Activated CD8-positive, alpha-beta memory T cell treated with anti-CD3 and anti-CD28 coated beads, Interleukin-2, amount 50 U/mL, for 1 hour (primary cell): ENCODE data around the gene CTBP2.

Source experiments
- DNase-seq: peaks from one replicate; pipeline ENCODE4 v3.0.0-alpha.2; 2020; ENCODE audit errors: extremely low read depth

CTBP2 gene

DNA sequence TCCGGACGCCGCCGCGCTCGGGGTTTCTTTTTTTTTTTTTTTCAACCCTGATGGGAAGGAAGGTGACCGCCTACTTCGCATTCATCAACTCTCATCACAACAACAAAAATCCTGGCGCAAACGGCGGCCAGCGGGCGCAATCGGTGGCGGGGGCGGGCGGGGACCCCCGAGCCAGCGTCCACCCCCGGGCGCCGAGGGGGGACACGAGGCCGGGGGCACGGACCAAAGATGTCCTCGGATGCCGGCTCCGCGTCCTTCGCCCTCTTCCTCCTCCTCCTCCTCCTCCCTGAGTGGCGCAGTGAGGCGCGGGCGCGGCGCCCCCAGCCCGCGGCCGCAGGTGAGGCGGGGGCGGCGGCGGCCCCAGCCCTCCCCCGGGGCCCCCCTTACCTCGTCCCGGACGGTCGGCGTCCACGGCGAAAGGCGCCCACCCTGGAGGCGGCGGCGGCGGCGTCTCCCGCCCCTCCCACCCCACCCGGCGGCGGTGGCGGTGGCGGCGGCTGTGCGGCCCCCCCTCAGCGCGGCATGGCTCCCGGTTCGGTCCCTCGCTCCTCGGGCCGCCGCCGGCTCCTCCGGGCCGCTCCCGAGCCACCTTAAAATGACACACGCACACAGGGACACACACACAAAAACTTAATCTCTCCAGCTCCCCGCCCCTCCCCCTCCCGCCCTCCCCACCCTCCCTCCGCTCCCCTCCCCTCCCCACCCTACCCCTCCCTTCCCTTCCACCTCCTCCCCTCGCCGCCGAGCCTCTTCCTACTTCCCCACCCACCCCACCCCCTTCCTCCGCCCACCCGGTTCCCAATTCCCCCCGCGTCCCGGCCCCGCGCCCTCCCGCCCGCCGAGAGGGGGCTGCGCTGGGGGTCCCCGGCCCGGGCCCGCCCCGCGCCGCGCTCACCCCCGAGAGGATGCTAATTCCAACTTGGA lies at the start of gene CTBP2:
Gene CTBP2 (minus strand): TSS at position 632 of the 924 bp plus-strand sequence.
- no peak for DNase-seq

DNA sequence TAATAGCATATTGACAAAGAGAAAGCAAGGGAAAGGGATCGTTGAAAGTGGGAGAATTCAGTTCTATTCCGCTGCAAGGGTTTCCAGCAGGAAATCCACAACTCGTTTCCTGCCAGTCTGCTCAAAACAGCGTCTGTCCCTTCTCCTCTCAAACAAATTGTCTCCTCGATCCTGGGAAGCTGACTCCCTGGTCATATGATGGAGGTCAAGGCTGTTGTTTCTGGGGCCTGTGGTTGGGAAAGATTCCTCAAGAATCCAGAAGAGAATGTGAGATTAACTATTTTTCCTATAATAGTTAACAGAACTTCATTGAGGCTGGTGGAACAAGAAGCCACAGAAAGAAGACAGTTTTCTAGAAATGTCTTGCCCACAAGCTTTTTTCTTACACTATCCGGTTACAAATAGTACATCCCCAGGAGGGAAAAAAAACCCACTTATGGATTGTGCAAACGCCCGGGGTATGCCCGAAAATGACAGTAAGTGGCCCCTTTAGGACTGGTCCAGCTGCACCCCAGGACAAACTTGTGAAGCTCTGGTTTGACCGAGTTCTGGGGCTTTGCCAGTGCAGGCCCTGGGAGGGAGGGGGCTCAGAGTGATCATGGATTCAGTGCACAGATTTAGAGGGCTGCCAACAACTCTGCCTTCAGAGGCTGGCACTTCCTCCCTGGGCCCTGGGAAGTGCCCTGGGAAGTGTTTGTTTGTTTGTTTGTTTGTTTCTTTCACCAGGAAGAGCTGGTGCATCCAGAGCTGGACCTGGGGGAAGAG lies 49.4 kb upstream of the CTBP2 start:
- no peak for DNase-seq

DNA sequence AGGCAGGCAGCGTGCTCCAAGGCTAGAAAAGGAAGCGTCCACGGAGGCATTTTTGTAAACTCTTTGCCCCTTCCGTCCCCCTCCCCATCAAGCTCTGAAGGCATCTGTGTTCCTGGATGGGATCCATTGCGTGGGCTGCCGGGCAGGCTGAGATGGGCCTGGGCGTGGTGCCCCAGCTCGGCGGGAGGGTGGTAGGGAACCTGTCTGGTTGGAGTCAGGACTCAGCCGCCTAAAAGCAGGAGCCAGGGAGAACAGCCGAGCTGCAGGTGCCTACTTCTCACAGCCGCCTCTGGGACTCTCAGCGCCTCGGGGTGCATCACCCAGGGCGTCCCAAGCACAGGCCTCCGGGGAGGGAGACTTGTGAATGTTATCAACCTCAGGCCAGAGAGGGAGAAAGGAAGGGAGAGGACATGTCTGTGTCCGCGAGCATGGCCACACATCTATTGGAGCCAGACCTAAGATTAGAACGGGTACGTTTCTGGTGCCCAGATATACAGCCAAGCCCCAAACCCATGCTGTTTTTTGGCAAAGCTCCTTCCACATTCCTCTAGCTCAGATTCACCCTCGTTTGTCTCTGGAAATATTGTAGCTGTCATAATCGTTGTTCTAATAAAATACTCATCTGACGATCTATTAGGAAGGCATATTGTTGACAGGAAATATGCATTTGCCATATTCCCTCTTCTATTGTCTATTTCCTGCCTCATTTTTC lies 48.6 kb upstream of the CTBP2 start:
- DNase-seq = no peak

DNA sequence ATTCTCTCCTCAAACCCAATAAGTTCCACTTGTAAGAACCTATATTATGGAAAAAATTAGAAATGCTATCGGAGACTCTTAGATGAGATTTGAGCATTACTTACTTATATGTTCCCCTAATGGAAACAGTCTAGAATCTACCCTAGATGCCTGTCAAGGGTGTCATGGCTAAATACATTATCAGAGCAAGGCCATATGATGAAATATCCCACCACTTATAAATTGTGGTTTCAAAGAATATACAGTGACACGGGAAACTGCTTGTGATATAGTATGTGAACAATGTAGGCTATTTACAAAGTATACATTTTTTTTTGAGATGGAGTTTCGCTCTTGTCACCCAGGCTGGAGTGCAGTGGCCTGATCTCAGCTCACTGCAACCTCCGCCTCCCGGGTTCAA lies 46.3 kb upstream of the CTBP2 start:
- DNase-seq = no peak

DNA sequence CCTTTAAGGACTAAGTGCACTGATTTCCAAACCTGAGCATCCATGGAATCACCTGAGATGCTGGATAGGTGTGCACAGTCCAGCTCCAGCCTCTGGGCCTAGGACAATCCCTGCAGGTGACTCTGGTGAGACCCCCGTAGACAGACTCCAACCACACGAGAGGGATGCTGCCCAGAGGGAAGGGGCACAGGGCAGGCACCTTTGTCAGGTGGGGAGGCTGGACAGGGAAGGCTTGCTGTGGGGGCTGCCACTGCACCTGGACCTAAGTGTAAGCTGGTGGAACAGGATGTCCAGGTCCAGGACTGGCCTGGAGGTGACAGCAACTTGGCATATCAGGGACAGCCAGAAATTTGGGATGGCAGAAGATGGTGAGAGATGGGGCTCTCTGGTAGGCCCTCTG lies 45.1 kb upstream of the CTBP2 start:
- no peak for DNase-seq

DNA sequence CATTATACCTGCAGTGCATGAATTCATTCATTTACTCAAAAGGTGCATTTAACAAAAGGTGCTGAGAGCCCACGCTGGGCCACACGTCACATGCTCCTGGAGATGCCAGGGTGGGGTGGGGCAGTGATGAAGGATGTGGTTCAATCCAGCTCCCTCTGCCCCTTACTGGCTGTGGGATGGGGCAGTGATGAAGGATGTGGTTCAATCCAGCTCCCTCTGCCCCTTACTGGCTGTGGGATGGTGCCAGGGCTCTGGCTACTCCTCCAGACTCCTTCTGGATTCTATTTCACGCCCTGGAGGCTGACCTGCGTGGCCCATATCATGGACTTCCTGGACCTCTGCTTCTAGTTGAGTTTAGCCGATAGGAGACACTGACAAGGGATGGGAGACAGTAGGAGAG lies 44.0 kb upstream of the CTBP2 start:
- DNase-seq = no peak

DNA sequence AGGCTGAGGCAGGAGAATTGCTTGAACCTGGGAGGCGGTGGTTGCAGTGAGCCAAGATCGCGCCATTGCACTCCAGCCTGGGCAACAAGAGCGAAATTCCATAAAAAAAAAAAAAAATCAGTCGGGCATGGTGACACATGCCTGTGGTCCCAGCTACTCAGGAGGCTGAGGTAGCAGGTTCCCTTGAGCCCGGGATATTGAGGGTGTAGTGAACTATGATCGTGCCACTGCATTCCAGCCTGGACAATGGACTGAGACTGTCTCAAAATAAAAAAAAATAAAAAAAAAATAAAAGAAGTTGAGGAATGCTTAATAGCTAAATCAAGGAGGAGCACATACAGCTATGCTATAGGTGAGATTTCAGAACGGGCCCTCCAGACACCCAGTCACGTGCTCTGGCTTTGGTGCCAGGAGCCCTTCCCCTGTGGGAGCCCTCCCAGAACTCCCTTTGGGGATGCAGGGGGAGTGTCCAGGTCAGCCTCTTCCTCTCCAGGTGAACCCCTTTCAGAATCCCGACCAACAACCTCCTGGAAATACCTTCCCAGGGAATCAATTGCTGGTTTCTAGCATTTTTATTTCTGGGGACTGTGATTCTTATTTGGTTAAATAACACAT lies 42.9 kb upstream of the CTBP2 start:
- DNase-seq = no peak

DNA sequence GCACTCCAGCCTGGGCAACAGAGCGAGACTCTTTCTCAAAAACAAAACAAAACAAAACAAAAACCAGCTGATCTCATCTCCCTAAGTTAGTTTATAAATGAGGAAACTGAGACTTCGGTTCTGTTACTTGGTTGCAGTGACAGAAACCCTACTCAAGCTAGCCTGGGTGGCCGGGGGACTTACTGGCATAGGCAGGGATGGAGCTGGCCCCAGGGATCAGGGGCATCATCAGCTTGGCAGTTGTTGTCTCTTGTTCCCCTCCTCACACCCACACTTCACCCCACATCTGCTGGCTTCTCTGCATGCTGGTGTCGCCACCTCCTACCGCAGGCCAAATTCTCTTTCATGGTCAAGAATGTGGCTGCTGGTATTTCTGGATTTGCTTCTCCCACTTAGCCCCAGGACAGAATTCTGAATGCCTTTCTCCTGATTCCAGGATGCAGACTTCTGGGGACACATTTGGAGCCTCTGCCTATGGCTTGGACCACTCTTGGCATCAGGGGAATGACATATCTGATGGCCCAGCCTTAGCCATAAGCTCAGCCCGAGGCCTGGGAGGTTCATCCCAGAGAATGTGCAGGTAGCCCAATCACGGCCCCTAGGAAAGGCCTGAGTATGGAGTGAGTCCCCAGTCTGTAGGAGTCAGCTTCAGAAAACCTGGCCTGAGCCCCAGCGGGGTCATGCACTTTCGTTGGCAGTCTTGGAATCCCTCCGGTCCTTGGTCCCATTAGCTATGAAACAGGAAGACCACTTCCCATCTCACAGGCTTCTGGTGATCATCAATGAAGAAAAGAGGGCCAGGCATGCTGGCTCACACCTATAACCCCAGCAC lies 41.6 kb upstream of the CTBP2 start:
- DNase-seq = no peak

DNA sequence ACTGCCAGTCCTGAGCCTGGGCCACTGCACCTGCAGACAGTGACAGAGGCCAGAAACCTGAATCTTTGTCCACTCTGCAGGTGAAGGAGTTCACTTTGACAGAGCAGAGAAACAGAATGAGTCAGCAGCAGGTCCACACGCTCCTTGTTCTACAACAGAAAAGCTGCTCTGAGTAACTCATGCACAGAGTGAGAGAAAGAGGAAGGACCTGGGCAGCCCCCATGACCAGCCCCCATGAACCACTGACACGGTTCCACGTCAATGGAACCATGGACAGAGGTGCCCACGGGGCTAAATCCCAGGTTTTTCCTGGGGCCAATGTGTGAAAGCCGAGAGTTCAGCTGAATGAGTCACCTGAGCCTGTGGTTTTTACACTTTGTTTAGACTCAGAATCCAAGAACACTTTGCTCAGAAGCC lies 40.8 kb upstream of the CTBP2 start:
- no peak for DNase-seq

DNA sequence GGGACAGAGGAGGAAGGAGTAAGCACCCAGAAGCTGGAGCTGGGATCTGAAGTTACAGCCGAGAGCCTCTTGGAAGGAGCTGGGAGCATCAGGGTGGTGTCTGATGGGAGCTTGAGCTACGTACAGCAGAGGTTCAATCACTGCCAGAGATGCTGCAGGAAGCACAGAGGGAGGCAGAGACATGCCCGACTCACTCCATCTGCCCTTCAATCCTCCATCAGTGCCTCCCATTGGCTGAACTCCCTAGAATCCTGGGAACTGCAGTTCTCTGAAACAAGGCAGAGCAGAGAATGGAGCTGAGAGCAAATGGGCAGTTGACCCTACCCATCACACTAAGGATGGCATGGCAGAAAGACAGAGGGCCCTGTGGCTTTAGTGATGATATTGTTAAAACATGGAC lies 40.0 kb upstream of the CTBP2 start:
- no peak for DNase-seq

DNA sequence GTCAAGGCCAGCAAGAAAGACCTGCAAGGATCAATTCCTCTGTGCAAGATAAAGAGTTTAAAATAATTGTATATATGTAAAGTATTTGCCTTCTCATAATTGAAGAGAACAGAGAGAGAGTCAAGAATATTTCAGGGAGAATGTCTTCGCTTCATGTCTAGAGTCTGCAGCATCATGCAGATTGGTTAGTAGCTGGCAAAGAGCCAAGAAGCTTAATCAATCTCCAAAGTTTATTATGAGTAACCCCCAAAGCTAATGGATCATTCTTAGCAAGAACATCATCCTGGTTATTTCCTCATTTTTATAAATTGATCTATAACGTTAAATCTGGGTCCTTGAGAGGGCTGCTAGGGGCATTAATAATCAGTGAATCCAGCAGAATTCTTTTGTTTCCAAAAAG lies 38.9 kb upstream of the CTBP2 start:
- DNase-seq = no peak

DNA sequence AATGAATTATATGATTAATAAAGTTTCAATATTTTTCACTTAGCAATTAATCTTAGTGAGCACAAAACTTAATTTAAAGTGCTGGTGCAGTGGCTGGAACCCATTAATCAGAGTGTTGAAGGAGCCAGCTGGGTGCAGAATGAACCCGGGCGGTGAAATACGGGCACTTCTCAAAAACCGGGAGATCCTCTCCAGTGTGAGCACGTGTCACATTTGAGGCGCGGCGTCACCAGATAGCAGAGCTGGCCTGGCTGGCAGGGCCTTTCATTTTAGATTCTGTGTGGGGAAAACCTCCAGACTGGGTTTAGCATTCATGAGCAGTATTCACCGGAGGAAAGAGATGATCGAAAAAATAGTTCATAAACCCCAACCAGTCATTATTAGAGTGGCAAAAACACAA lies 34.5 kb upstream of the CTBP2 start:
- no peak for DNase-seq

DNA sequence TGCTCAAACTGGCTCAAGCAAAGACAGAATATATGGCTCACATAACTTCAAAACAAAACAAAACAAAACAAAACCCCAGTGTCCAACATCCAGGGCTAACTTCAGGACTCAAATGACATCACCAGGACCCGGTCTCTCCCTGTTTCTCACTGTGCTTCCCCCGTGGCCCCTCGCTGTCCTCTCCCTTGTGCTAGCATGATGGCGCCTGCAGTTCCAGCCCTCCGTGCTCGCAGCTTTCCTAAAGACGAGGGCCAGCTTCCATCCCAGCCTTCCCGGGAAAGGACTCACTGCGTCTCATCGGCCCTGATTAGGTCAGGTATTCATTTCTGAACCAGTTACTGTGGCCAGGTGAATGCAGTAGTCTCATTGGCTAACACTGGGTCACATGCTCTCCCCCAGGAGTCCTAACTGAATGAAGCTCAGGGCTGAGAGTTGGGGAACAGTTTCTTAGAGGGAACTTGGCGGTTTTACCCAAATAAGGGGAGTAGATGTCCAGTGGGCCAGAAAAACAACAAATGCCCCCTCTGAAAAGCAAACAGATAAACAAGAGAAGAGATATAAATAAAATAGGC lies 33.0 kb upstream of the CTBP2 start:
- no peak for DNase-seq

DNA sequence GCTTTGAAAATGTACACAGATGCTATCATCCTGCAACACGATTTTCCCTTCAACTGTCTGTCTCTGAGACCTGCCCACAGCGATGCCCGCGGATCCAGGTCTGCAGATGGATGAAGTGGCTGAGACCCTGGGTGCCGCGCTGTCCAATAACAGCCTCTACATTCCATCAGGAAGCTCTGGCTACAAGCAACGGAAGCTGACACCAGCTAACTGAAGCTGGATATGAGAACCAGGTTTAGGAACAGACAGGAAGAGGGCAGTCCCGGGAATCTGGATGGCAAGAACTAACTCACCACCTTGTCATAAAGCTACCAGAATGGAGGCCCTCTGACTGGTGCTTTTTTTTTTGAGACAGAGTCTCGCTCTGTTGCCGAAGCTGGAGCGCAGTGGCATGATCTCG lies 32.3 kb upstream of the CTBP2 start:
- no peak for DNase-seq

DNA sequence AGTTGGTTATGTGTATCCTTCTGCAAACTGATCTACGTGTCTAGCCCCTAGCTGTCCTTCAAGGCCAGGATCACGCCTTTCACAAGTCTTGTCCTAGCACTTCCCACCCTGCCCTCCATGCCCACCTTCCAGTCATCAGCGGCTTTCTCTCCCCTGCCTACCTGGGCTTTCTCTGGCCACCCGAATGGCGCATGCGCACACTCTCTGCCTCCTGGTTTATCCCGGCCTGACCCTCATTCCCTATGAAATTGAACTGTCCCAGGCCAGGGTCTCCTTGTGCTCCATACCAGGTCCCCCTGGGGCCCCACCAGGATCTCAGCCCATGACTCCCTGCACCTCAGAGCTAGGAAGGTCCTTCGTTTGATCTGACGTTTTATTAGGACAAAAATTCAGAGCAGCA lies 31.6 kb upstream of the CTBP2 start:
- no peak for DNase-seq

DNA sequence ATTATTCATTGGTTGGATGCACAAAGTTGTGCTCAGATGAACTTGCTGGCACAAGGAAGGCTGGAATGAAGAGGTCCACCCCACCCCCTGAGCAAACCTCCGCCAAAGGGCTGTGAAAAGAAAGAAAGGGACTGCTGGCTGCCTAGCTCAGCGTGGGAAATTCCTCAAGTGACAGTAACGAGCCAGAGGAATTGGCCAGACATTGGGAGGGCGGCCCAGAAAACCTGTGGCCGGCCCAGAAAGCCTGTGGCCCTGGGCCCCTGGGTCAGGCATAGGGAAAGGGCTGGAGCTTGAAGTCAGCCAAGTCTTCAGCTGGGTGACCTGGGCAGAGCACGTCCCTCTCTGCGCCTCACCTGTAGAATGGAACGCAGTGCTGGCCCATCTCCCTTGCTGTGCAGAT lies 30.6 kb upstream of the CTBP2 start:
- no peak for DNase-seq

DNA sequence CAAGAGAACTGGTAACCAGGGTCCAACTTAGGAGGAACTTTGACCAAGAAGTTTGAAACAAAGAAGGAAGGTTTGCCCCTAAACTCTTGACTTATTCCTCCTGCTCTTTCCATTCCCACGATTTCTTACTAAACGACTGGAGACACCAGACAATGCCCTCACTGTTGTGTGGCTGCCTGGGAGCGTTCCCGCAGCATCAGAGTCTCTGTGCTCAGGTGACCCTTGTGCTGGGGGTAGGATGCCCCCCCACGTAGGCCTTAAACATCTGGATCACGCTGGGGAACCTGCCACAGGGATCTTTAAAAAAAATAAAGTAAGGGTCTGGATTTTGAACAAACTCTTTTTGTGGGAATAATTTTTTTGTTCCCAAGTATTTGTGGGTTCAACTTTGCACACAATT lies 30.1 kb upstream of the CTBP2 start:
- DNase-seq = no peak

DNA sequence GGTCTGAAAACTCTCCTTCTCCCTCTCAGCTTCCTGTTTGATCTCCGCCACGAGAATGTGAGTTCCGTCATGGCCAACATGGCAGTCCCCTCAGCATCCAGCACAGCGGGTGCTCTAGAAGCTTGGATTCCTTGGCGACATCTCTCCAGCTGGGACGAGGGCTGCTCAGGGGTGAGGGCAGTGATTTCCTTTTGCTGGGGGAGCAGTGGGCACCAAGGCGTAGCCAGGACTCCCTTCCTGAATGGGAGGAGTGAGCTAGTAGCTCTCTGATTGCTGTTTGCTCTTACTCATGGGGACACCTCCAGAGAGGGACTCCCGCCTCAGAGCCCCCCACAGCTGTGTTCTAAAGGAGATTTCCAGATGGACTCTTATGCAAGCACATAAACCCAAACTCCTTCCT lies 28.8 kb upstream of the CTBP2 start:
- no peak for DNase-seq

DNA sequence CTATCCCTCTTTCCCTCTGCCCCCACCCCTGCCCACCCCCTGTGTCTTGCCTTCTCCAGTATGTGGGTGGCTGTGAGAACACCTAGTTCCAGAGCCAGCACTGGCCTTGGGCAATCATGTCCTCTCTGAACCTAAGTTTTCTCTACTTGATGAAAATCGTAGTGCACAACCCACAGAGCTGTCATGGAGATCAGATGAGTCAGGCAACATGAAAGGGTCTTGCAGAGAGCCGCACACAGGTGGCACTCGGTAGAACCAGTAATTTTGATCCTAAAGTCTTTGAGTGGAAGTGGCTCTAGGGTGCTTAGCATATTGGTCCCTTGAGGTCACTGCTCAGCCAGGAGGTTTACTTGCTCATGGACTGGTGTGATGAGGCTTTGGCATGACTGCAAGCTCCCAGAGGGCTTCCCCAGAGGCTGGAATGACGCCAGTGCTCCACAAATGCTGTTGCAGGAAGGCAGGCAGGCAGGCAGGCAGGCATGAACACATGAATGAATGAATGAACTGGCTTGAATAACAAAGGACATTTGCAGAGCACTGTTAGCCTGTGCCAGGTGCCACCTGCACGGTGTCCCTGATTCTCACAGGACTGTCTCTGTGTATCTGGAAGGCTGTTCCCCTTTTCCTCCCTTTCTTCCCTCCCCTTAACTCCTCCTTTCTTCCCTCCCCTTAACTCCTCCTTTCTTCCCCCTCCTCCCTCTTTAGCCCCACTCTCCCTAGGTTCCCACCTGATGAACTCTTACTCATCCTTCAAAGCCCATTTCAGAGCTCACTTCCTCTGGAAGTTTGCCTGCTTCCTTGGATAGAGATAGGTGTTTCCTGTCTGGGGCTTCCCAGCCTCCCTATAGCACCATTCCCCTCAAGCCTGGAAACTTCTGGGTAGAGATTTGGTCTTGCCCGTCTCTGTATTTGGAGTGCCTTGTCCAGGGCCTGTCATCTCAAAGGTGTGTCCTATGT lies 27.2 kb upstream of the CTBP2 start:
- DNase-seq = no peak
